RWPE2 (cell line): ENCODE data around the gene SH3PXD2A.

Experiments used
- ATAC-seq: fragments of 200-7000 bp; cut with Tn5 transposase; 3 replicates; pipeline ENCODE4 v1.9.1; 2021; ENCODE audit warnings: low read depth
- DNase-seq: peaks from one replicate; pipeline ENCODE4 v3.0.0-alpha.2; 2020; ENCODE audit warnings: low spot score
- H3K27ac ChIP-seq: fragments of 450-650 bp; 2 replicates; pipeline ENCODE4 v1.5.1; 2017; ENCODE audit warnings: mild to moderate bottlenecking; ENCODE audit not compliant: poor library complexity, severe bottlenecking
- H3K27me3 ChIP-seq: fragments of 250-450 bp; sonication (Bioruptor Pico); 2 replicates; pipeline ENCODE4 v1.5.1; 2021; ENCODE audit warnings: mild to moderate bottlenecking, moderate library complexity; ENCODE audit not compliant: insufficient read depth, poor library complexity, severe bottlenecking
- H3K36me3 ChIP-seq: fragments of 250-450 bp; sonication (Bioruptor Pico); 2 replicates; pipeline ENCODE4 v1.5.1; 2020; ENCODE audit warnings: low read depth, mild to moderate bottlenecking, moderate library complexity
- H3K4me1 ChIP-seq: fragments of 250-450 bp; sonication (Bioruptor Pico); 2 replicates; pipeline ENCODE4 v1.5.1; 2021; ENCODE audit warnings: mild to moderate bottlenecking, moderate library complexity; ENCODE audit not compliant: insufficient read depth, poor library complexity, severe bottlenecking
- H3K4me3 ChIP-seq: fragments of 250-450 bp; sonication (Bioruptor Pico); 2 replicates; pipeline ENCODE4 v1.5.1; 2021; ENCODE audit warnings: mild to moderate bottlenecking, moderate library complexity; ENCODE audit not compliant: severe bottlenecking
- H3K9me3 ChIP-seq: fragments of 250-450 bp; sonication (Bioruptor Pico); 2 replicates; pipeline ENCODE4 v1.5.1; 2021; ENCODE audit warnings: mild to moderate bottlenecking, moderate library complexity; ENCODE audit not compliant: severe bottlenecking
- TF ChIP-seq, protein P1 (sequence below): fragments of 450-650 bp; IDR thresholded peaks from one replicate; pipeline ENCODE4 v1.5.1; 2017; ENCODE audit warnings: mild to moderate bottlenecking, moderate library complexity; ENCODE audit not compliant: poor library complexity, severe bottlenecking

Gene SH3PXD2A

DNA sequence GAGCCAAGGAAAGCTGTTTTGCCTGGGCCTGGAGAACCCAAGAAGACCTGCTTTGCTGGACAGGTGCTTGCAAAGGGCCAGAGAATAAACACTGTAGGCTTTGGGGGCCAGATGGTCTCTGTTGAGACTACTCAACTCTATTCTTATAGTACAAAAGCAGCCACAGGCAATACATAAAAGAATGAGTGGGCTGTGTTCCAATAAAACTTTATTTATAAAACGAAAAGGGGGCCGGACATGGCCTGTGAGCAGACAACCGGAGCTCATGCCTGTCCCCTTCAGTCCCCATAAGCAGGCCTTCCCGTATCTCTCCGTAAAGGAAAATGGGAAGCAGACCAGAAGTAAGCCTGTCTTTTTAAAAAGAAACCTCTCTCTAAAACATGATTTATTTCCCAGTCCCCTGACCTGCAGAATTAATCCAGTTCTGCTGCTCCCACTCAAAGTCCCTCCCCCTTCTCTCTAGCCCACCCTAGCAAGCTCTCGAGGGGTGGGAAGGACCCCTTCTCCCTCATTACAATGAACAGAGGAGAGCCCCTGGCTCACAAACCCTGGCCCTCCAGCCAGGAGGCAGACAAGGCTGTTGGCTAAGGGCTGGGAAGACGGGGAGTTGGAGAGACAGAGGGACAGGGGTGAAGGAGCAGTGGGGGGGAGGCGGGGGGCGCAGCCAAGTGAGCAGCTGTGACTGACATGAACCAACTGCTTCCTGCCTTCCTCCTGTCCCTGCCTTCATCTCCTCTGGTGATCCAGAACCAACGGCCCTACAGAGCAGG, 184.1 kb downstream of the SH3PXD2A start:
- DNase-seq (no peak), ATAC-seq (no peak)
- Histone ChIP-seq H3K36me3 (peaks cover 54% of the 10 kb centered on the region), H3K9me3 (no peaks in the 10 kb centered on the region), H3K4me1 (peaks cover 11% of the 10 kb centered on the region), H3K27ac (no peak overlapping the region), H3K27me3 (no peaks in the 10 kb centered on the region), H3K4me3 (no peak overlapping the region)
- TF ChIP-seq, protein P1, sequence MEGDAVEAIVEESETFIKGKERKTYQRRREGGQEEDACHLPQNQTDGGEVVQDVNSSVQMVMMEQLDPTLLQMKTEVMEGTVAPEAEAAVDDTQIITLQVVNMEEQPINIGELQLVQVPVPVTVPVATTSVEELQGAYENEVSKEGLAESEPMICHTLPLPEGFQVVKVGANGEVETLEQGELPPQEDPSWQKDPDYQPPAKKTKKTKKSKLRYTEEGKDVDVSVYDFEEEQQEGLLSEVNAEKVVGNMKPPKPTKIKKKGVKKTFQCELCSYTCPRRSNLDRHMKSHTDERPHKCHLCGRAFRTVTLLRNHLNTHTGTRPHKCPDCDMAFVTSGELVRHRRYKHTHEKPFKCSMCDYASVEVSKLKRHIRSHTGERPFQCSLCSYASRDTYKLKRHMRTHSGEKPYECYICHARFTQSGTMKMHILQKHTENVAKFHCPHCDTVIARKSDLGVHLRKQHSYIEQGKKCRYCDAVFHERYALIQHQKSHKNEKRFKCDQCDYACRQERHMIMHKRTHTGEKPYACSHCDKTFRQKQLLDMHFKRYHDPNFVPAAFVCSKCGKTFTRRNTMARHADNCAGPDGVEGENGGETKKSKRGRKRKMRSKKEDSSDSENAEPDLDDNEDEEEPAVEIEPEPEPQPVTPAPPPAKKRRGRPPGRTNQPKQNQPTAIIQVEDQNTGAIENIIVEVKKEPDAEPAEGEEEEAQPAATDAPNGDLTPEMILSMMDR, result no peak

DNA sequence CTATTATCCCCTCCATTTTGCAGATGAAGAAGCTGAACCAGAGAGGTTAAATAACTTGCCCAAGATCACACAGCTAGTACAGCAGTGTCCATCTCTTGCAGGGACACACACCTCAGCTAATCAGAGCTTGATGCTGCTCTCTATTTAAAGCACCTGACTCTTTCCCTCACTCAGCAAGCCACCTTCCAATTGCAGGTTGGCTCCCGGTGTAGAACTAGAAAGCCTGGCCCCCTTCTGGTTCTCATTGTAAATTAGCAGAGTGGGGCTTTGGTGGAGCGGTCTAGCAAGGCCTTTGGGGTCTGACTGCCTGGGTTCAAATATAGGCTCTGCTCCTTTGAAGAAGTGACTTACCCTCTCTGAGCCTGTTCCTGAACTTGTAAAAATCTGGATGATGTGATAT, 185.4 kb downstream of the SH3PXD2A start:
- Histone ChIP-seq H3K4me3 (no peak overlapping the region), H3K4me1 (no peaks in the 10 kb centered on the region), H3K27me3 (no peaks in the 10 kb centered on the region), H3K36me3 (peaks cover 45% of the 10 kb centered on the region), H3K9me3 (no peaks in the 10 kb centered on the region), H3K27ac (no peak overlapping the region)
- TF ChIP-seq, protein P1, result no peak
- DNase-seq, result no peak
- ATAC-seq, result no peak

DNA sequence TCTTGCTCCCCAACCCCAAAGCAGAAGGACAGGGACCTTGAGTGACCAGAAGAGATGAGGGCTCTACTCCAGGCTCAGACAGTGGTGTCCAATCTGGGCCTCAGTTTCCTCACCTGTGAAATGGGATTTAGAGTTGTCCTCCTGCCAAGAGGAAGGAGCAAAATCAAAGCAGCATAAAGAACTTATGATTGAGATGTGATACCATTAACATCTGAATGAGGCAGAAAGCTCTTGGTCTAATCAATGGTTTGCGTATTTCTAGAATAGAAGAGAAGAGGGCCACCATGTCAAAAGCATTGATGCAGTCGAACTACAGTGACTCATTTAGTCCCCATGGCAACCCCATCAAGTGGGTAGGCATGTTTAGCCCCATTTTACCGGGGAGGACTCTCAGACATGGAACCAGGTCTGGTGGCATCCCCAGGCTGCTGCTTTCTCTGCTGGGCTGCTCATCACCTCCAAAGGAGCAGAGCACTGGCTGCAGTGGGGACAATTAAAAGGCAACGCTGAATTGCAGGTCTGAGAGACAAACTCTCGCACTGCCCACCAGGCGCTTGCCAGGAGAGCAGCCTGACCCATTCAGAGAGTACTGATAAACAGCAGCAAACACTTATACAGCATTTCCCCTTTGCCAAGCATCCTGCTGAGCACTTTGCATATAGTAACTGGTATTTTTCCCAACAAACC, 186.0 kb downstream of the SH3PXD2A start:
- no peak for ATAC-seq
- Histone ChIP-seq H3K4me1 (no peaks in the 10 kb centered on the region), H3K36me3 (peaks cover 42% of the 10 kb centered on the region), H3K4me3 (no peak overlapping the region), H3K27me3 (no peaks in the 10 kb centered on the region), H3K27ac (no peak overlapping the region), H3K9me3 (no peaks in the 10 kb centered on the region)
- TF ChIP-seq, protein P1, result no peak
- no peak for DNase-seq

DNA sequence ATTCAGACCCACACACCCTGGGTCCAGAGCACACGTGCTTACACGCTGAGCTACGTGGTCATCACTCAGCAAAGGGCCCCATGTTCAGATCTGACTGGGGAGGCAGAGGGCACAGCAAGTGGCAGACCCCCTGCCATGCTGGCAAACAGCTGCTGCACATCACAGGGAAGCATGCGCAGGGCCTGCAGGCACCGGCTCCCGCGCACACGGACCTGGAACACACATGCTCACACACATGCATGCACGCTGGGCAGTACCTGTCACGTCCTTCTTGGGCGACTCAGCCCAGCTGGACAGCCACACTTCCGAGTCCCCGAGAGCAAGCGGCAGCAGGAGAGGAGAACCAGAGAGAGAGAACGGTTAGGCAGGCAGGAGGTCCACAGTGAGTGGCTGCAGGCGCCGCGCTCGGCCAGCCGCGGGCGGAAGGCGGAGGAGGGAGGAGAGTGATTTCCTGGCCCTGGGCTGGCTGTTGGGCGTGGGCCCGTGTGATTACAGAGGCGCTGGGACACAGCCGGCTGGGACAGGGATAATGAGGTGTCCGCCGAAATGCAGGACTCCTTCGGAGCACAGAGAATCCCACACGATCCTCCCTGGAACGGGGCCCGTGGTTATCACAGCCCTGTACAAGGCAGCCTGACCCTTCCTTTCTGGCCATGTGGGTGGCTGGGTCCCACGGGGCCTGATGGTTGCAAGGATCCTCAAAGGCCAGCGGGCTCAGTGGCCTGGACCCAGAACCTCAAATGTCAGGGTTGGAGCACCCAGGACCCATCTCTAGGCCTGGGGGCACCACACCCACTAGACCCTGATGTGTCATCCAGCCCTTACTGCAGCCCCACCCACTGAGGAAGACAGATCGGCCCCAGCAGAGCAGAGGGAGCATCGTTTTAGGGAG, 186.8 kb downstream of the SH3PXD2A start:
- H3K27ac ChIP-seq, result no peak overlapping the region
- H3K4me1 ChIP-seq, result no peaks in the 10 kb centered on the region
- H3K36me3 ChIP-seq, result peaks cover 35% of the 10 kb centered on the region
- ATAC-seq (peak; percentile 29; the same call in 1 of the 3 replicates), DNase-seq (no peak)
- TF ChIP-seq, protein P1, result no peak
- H3K9me3 ChIP-seq, result no peaks in the 10 kb centered on the region
- H3K27me3 ChIP-seq, result no peaks in the 10 kb centered on the region
- H3K4me3 ChIP-seq, result no peak overlapping the region
